Activated CD8-positive, alpha-beta T cell treated with anti-CD3 and anti-CD28 coated beads, Interleukin-2, amount 10 ng/mL, durations not matched to agents 7 days and 5 days (primary cell): ENCODE data around the gene DNAJC3. TPM values are rescaled to one million over a fixed set of nuclear protein-coding genes. Genes with fewer than 3 reads are reported as not detected.
A peak's percentile ranks its signal among the peaks of the same experiment; 100 is the strongest.

Experiments used
- ATAC-seq: fragments of 150-1000 bp; cut with Tn5 transposase; one replicate; pipeline ENCODE4 v1.10.0; 2021; ENCODE audit warnings: moderate library complexity
- CTCF ChIA-PET: fragments of 350-600 bp; sonication (Branson Sonifier 250); formaldehyde crosslinking; loops from one replicate; lab custom pipeline; 2021; ENCODE audit warnings: antibody characterized with exemption; lab: Charles Lee
- POLR2A ChIA-PET: fragments of 350-600 bp; sonication (Branson Sonifier 250); formaldehyde crosslinking; loops from one replicate; lab custom pipeline; 2021; ENCODE audit warnings: antibody characterized with exemption; lab: Charles Lee
- DNase-seq: peaks from one replicate; pipeline ENCODE4 v3.0.0-alpha.2; 2020
- H3K27ac Mint-ChIP-seq: one replicate; pipeline ENCODE4 v1.8.0; 2021; ENCODE audit warnings: mild to moderate bottlenecking, mixed read lengths
- H3K27me3 Mint-ChIP-seq: one replicate; pipeline ENCODE4 v1.8.0; 2021; ENCODE audit warnings: low read depth, mixed read lengths
- H3K36me3 Mint-ChIP-seq: one replicate; pipeline ENCODE4 v1.8.0; 2021; ENCODE audit warnings: low read depth, mixed read lengths
- H3K4me1 Mint-ChIP-seq: one replicate; pipeline ENCODE4 v1.8.0; 2021; ENCODE audit warnings: low read depth, mixed read lengths
- H3K4me3 Mint-ChIP-seq: one replicate; pipeline ENCODE4 v1.8.0; 2021; ENCODE audit warnings: mild to moderate bottlenecking, mixed read lengths
- H3K9me3 Mint-ChIP-seq: one replicate; pipeline ENCODE4 v1.8.0; 2022; ENCODE audit warnings: mixed read lengths; ENCODE audit not compliant: insufficient read depth
- total RNA-seq, 2 experiments: library from RNA; stranded (reverse); gene quantifications; one replicate each; pipeline ENCODE4 v1.2.3, GENCODE V29; 2021

DNAJC3 gene
- 10 to 100 TPM; 17.4 to 17.8 TPM for total RNA-seq

GRCh38 chr13:95676762-95677563, at the start of gene DNAJC3:
Gene DNAJC3 (plus strand): TSS chr13:95677139. CDS start chr13:95677256, 117 bp downstream.
- H3K36me3 Mint-ChIP-seq = peaks cover 24% of the 10 kb centered on the region
- peaks cover 43% of the 10 kb centered on the region for H3K4me1 Mint-ChIP-seq
- H3K4me3 Mint-ChIP-seq = peak within 1 kb of the TSS; percentile 92
- H3K27ac Mint-ChIP-seq = peak within 1 kb of the TSS; percentile 91
- CTCF ChIA-PET = interaction anchor here (0.6 to 1.0 kb wide), 4 partner anchors 52 to 1546 kb away, joined by 3 to 6 read pairs (median 3); no protein-coding TSS in a partner anchor
- ATAC-seq = peak; percentile 97
- no peaks in the 10 kb centered on the region for H3K9me3 Mint-ChIP-seq
- DNase-seq = peak; percentile 98
- POLR2A ChIA-PET = interaction anchor here (0.7 to 1.3 kb wide), 6 partner anchors 19 to 1756 kb away, joined by 3 to 7 read pairs (median 4); partner anchors contain the start of gene RAP2A
- peaks cover 2% of the 10 kb centered on the region for H3K27me3 Mint-ChIP-seq

GRCh38 chr13:95627590-95627989, 49.3 kb upstream of the DNAJC3 start:
- H3K4me1 Mint-ChIP-seq = no peaks in the 10 kb centered on the region
- no peak overlapping the region for H3K27ac Mint-ChIP-seq
- DNase-seq (no peak), ATAC-seq (no peak)
- no peaks in the 10 kb centered on the region for H3K36me3 Mint-ChIP-seq
- CTCF ChIA-PET = interaction anchor here (8.6 kb wide), 1 partner anchor 207 kb away, joined by 118 read pairs; no protein-coding TSS in a partner anchor
- POLR2A ChIA-PET = no interaction called here
- H3K9me3 Mint-ChIP-seq = no peaks in the 10 kb centered on the region
- H3K27me3 Mint-ChIP-seq = peaks cover 28% of the 10 kb centered on the region
- H3K4me3 Mint-ChIP-seq = no peak overlapping the region

- H3K27ac Mint-ChIP-seq = no peak overlapping the region
- DNase-seq (no peak), ATAC-seq (no peak)
- no peaks in the 10 kb centered on the region for H3K9me3 Mint-ChIP-seq
- POLR2A ChIA-PET = no interaction called here
- no peak overlapping the region for H3K4me3 Mint-ChIP-seq
- H3K36me3 Mint-ChIP-seq = no peaks in the 10 kb centered on the region
- H3K4me1 Mint-ChIP-seq = no peaks in the 10 kb centered on the region
- peaks cover 29% of the 10 kb centered on the region for H3K27me3 Mint-ChIP-seq
- CTCF ChIA-PET = no interaction called here
Observed at GRCh38 chr13:95628488-95628887, 48.5 kb upstream of the DNAJC3 start.

GRCh38 chr13:95629071-95629470, 47.9 kb upstream of the DNAJC3 start:
- Mint-ChIP-seq H3K4me3 (no peak overlapping the region), H3K4me1 (no peaks in the 10 kb centered on the region), H3K9me3 (no peaks in the 10 kb centered on the region), H3K27me3 (peaks cover 30% of the 10 kb centered on the region), H3K36me3 (no peaks in the 10 kb centered on the region), H3K27ac (no peak overlapping the region)
- DNase-seq = no peak
- ChIA-PET CTCF (no interaction called here), POLR2A (no interaction called here)
- ATAC-seq = no peak

- ChIA-PET CTCF (no interaction called here), POLR2A (no interaction called here)
- Mint-ChIP-seq H3K27ac (no peak overlapping the region), H3K4me1 (peaks cover under 1% of the 10 kb centered on the region), H3K9me3 (no peaks in the 10 kb centered on the region), H3K36me3 (no peaks in the 10 kb centered on the region), H3K4me3 (no peak overlapping the region), H3K27me3 (peaks cover 23% of the 10 kb centered on the region)
- ATAC-seq (no peak), DNase-seq (no peak)
Observed at GRCh38 chr13:95630593-95630992, 46.3 kb upstream of the DNAJC3 start.

GRCh38 chr13:95636853-95637252, 40.1 kb upstream of the DNAJC3 start:
- Mint-ChIP-seq H3K27ac (peak overlapping the region; percentile 3), H3K27me3 (peaks cover 23% of the 10 kb centered on the region), H3K9me3 (no peaks in the 10 kb centered on the region), H3K36me3 (no peaks in the 10 kb centered on the region), H3K4me1 (peaks cover 14% of the 10 kb centered on the region), H3K4me3 (no peak overlapping the region)
- ChIA-PET CTCF (no interaction called here), POLR2A (no interaction called here)
- DNase-seq (no peak), ATAC-seq (peak; percentile 58)

- Mint-ChIP-seq H3K36me3 (no peaks in the 10 kb centered on the region), H3K27me3 (peaks cover 32% of the 10 kb centered on the region), H3K9me3 (no peaks in the 10 kb centered on the region), H3K27ac (no peak overlapping the region), H3K4me1 (peaks cover 21% of the 10 kb centered on the region), H3K4me3 (no peak overlapping the region)
- DNase-seq (no peak), ATAC-seq (no peak)
- CTCF ChIA-PET = interaction anchor here (0.9 kb wide), 1 partner anchor 19 kb away, joined by 3 read pairs; no protein-coding TSS in a partner anchor
- POLR2A ChIA-PET = no interaction called here
Observed at GRCh38 chr13:95641291-95642027, 35.5 kb upstream of the DNAJC3 start.

- Mint-ChIP-seq H3K4me1 (peaks cover 14% of the 10 kb centered on the region), H3K4me3 (no peak overlapping the region), H3K27me3 (peaks cover 32% of the 10 kb centered on the region), H3K27ac (no peak overlapping the region), H3K9me3 (no peaks in the 10 kb centered on the region), H3K36me3 (no peaks in the 10 kb centered on the region)
- CTCF ChIA-PET = interaction anchor here (0.9 kb wide), 1 partner anchor 18 kb away, joined by 3 read pairs; no protein-coding TSS in a partner anchor
- DNase-seq (no peak), ATAC-seq (peak; percentile 54)
- POLR2A ChIA-PET = no interaction called here
Observed at GRCh38 chr13:95642028-95642621, 34.8 kb upstream of the DNAJC3 start.

GRCh38 chr13:95642999-95643398, 33.9 kb upstream of the DNAJC3 start:
- no peaks in the 10 kb centered on the region for H3K36me3 Mint-ChIP-seq
- ChIA-PET POLR2A (no interaction called here), CTCF (no interaction called here)
- H3K27me3 Mint-ChIP-seq = peaks cover 36% of the 10 kb centered on the region
- H3K4me3 Mint-ChIP-seq = no peak overlapping the region
- H3K4me1 Mint-ChIP-seq = peaks cover 10% of the 10 kb centered on the region
- H3K9me3 Mint-ChIP-seq = no peaks in the 10 kb centered on the region
- ATAC-seq = no peak
- no peak overlapping the region for H3K27ac Mint-ChIP-seq
- DNase-seq = no peak

- ATAC-seq = no peak
- POLR2A ChIA-PET = no interaction called here
Observed at GRCh38 chr13:95643571-95643935, 33.4 kb upstream of the DNAJC3 start.

GRCh38 chr13:95643936-95644598, 32.9 kb upstream of the DNAJC3 start:
- POLR2A ChIA-PET = no interaction called here
- H3K36me3 Mint-ChIP-seq = no peaks in the 10 kb centered on the region
- H3K4me3 Mint-ChIP-seq = peak overlapping the region; percentile 70
- ATAC-seq = peak; percentile 52
- H3K27ac Mint-ChIP-seq = no peak overlapping the region
- peaks cover 33% of the 10 kb centered on the region for H3K27me3 Mint-ChIP-seq
- no peaks in the 10 kb centered on the region for H3K9me3 Mint-ChIP-seq
- CTCF ChIA-PET = no interaction called here
- DNase-seq = no peak
- H3K4me1 Mint-ChIP-seq = peaks cover 10% of the 10 kb centered on the region

More at GRCh38 chr13:95643571-95643935, 33.4 kb upstream of the DNAJC3 start:
- CTCF ChIA-PET = no interaction called here
- peaks cover 10% of the 10 kb centered on the region for H3K4me1 Mint-ChIP-seq
- no peaks in the 10 kb centered on the region for H3K36me3 Mint-ChIP-seq
- DNase-seq = no peak
- H3K4me3 Mint-ChIP-seq = peak overlapping the region; percentile 39
- peaks cover 36% of the 10 kb centered on the region for H3K27me3 Mint-ChIP-seq
- H3K27ac Mint-ChIP-seq = no peak overlapping the region
- no peaks in the 10 kb centered on the region for H3K9me3 Mint-ChIP-seq
